Spleen (tissue), 11 donors: ENCODE measurements around the gene FAM43A. TPM values are rescaled to one million over a fixed set of nuclear protein-coding genes. Genes with fewer than 3 reads are reported as not detected.

Experiments used
- DNase-seq: peaks from one replicate; pipeline ENCODE4 v3.0.0-alpha.2; 2020
- H3K27ac ChIP-seq, 8 donors: fragments of 200-600 bp; sonication (generic) in 7 of 8; 1 replicate in 4 of 8; 2 replicates in 4 of 8; pipeline versions ENCODE4 v1.5.0 to v1.8.0; 2016 to 2021; ENCODE audit warnings: inconsistent platforms in 4 of 8, mild to moderate bottlenecking in 4 of 8, moderate library complexity in 1 of 8
- H3K27me3 ChIP-seq, 7 donors: fragments of 200-600 bp; sonication (generic) in 6 of 7; replicated peaks in 1 of 7; 1 replicate in 4 of 7; 2 replicates in 3 of 7; pipeline versions ENCODE4 v1.5.0 to v1.8.0; 2016 to 2021; ENCODE audit warnings: inconsistent platforms in 3 of 7, mild to moderate bottlenecking in 1 of 7
- H3K36me3 ChIP-seq, 6 donors: fragments of 200-600 bp; sonication (generic) in 5 of 6; 1 replicate in 4 of 6; 2 replicates in 2 of 6; pipeline versions ENCODE4 v1.5.0 to v1.8.0; 2016 to 2021; ENCODE audit warnings: inconsistent platforms in 2 of 6
- H3K4me1 ChIP-seq, 6 donors: fragments of 200-600 bp; sonication (generic) in 5 of 6; 1 replicate in 3 of 6; 2 replicates in 3 of 6; pipeline versions ENCODE4 v1.5.0 to v1.8.0; 2016 to 2021; ENCODE audit warnings: inconsistent platforms in 3 of 6
- H3K4me3 ChIP-seq, 8 donors: fragments of 200-600 bp; sonication (generic) in 7 of 8; 1 replicate in 4 of 8; 2 replicates in 4 of 8; pipeline versions ENCODE4 v1.5.0 to v1.8.0; 2016 to 2021; ENCODE audit warnings: inconsistent platforms in 4 of 8, mild to moderate bottlenecking in 4 of 8, moderate library complexity in 2 of 8
- H3K9me3 ChIP-seq, 8 donors: fragments of 200-600 bp; sonication (generic) in 7 of 8; 1 replicate in 4 of 8; 2 replicates in 4 of 8; pipeline versions ENCODE4 v1.5.0 to v1.8.0; 2016 to 2021; ENCODE audit warnings: inconsistent platforms in 4 of 8
- POLR2A ChIP-seq, 3 donors: fragments of 450-650 bp; IDR thresholded peaks; one replicate each; pipeline ENCODE4 v1.5.1; 2017; ENCODE audit warnings: antibody characterized with exemption in 3 of 3, mild to moderate bottlenecking in 1 of 3
- POLR2AphosphoS5 ChIP-seq, 3 donors: sonication (generic); formaldehyde crosslinking; IDR thresholded peaks; one replicate each; pipeline ENCODE4 v1.5.1; 2017; ENCODE audit warnings: antibody characterized with exemption in 3 of 3
- WGBS, 5 donors: extraction: QIAGEN DNeasy Blood & Tissue Kit in 3 of 5; methylation state at CpG; one replicate each; pipeline versions ENCODE4 v1.1.5 to v1.1.7; 2013 to 2018; 5-methylcytosine and 5-hydroxymethylcytosine counted together
- intact Hi-C: fragments of 100-400 bp; cut with DNase I; formaldehyde crosslinking; loops from one replicate; pipeline ENCODE4 v1.15.0; 2023; ENCODE audit warnings: low total_unique reads
- polyA plus RNA-seq, 3 donors: library from polyadenylated mRNA; stranded (reverse); fragments of 200-250 nt; gene quantifications; one replicate each; pipeline ENCODE4 v1.2.1, GENCODE V29; 2013
- total RNA-seq, 7 donors: library from RNA; depleted of rRNA in 3 of 7; stranded (reverse); fragments of >200 nt in 3 of 7; fragmentation: NEBNext Ultra II Directional in 4 of 7; extraction: Animal tissue kit (Norgen Biotek cat#: 25700) in 4 of 7; gene quantifications; one replicate each; pipeline versions ENCODE4 v1.1.0 to v1.2.1, GENCODE V29; 2016 to 2021
- TF ChIP-seq, protein P1 (sequence below), 11 experiments: fragments of 200-600 bp in 7 of 11; fragments of 450-650 bp in 4 of 11; sonication (generic) in 4 of 11; IDR thresholded peaks in 8 of 11; conservative IDR thresholded peaks in 3 of 11; 1 replicate in 7 of 11; 2 replicates in 4 of 11; pipeline versions ENCODE4 v1.4.0 to v1.8.0; 2016 to 2021; ENCODE audit warnings: antibody characterized with exemption in 11 of 11, inconsistent platforms in 4 of 11, mild to moderate bottlenecking in 1 of 11
- donor health status: healthy with polysubstance abuse.
- donor health status: DM: no; HTN: no; CAD: no; lungs with moderate emphysema.
- donor health status: DM: no; HTN: no; CAD: no.
- donor health status: Bipolar disorder and iron deficiency.
- donor health status: healthy.
- donor health status: DM: no; HTN: no; CAD: no.
- donor health status: DM: yes; HTN: yes; CAD: no.

FAM43A gene
- total and polyA plus RNA-seq, 10 donors = 16.9 to 102 (median 66.6) TPM

DNA sequence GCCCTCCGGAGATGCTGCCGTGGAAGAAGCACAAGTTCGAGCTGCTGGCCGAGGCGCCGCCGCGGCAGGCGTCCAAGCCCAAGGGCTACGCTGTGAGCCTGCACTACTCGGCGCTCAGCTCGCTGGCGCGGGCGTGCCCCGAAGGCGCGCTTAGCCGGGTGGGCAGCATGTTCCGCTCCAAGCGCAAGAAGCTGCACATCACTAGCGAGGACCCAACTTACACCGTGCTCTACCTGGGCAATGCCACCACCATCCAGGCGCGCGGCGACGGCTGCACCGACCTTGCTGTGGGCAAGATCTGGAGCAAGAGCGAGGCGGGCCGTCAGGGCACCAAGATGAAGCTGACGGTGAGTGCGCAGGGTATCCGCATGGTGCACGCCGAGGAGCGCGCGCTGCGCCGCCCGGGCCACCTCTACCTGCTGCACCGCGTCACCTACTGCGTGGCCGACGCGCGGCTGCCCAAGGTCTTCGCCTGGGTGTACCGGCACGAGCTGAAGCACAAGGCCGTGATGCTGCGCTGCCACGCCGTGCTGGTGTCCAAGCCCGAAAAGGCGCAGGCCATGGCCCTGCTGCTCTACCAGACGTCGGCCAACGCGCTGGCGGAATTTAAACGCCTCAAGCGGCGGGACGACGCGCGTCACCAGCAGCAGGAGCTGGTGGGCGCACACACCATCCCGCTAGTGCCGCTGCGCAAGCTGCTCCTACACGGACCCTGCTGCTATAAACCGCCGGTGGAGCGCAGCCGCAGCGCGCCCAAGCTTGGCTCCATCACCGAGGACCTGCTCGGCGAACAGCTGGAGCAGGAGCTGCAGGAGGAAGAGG, 1.3 kb downstream of the FAM43A start:
- Histone ChIP-seq H3K36me3 (peaks cover 0 to 14% (median 0%) of the 10 kb centered on the region in 6 donors), H3K27me3 (peaks cover 0 to 11% (median 0%) of the 10 kb centered on the region in 7 donors), H3K4me1 (peaks cover 40 to 96% (median 76%) of the 10 kb centered on the region in 6 donors), H3K9me3 (no peaks in the 10 kb centered on the region), H3K27ac (peak overlapping the region; percentile 86 to 98 (median 92)), H3K4me3 (peak overlapping the region; percentile 68 to 96 (median 89))
- 3 to 11% (median 7%) methylated on average over 53 to 86 of the region's 86 CpGs for WGBS, 5 donors
- intact Hi-C loops = loop anchor here (10.0 kb wide), 1 partner anchor 268 kb away; no protein-coding TSS in a partner anchor
- TF ChIP-seq POLR2AphosphoS5 (IDR thresholded peaks at IDR 0.05) (peak; percentile 6 to 63 (median 21)), POLR2A (IDR thresholded peaks at IDR 0.05) (no peak)
- TF ChIP-seq, protein P1, sequence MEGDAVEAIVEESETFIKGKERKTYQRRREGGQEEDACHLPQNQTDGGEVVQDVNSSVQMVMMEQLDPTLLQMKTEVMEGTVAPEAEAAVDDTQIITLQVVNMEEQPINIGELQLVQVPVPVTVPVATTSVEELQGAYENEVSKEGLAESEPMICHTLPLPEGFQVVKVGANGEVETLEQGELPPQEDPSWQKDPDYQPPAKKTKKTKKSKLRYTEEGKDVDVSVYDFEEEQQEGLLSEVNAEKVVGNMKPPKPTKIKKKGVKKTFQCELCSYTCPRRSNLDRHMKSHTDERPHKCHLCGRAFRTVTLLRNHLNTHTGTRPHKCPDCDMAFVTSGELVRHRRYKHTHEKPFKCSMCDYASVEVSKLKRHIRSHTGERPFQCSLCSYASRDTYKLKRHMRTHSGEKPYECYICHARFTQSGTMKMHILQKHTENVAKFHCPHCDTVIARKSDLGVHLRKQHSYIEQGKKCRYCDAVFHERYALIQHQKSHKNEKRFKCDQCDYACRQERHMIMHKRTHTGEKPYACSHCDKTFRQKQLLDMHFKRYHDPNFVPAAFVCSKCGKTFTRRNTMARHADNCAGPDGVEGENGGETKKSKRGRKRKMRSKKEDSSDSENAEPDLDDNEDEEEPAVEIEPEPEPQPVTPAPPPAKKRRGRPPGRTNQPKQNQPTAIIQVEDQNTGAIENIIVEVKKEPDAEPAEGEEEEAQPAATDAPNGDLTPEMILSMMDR (IDR thresholded peaks at IDR 0.05 in 8 of 11, conservative IDR thresholded peaks at IDR 0.05 in 3 of 11) = no peak
- DNase-seq = peak; percentile 89

DNA sequence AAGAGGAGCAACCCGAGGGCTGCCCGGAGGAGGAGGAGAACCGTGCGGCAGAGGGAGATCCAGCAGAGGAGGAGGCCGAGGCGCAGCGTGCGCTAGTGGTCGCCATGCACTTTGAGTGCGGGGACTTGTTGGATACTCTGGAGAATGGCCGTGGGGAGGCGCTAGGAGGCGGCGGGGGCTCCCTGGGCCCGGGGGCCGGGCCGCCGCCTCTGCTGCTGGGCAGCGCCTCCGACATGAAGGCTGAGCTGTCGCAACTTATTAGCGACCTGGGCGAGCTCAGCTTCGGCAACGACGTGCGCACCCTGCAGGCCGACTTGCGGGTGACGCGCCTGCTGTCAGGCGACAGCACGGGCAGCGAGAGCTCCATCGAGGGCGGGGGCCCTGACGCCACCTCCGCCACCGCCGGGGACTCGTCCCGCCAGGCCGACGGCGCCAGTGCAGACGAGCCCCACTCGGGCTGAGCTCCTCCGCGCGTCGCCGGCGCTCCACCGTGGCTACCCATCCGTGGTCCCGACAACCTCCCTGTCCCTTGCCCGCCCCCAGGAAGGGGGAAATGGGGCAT, 2.0 kb downstream of the FAM43A start:
- WGBS, 5 donors = 0 to 2% (median 1%) methylated on average over 38 to 57 of the region's 57 CpGs
- Histone ChIP-seq H3K9me3 (no peaks in the 10 kb centered on the region), H3K36me3 (peaks cover 0 to 14% (median 0%) of the 10 kb centered on the region in 6 donors), H3K4me1 (peaks cover 36 to 96% (median 77%) of the 10 kb centered on the region in 6 donors), H3K27ac (peak overlapping the region; percentile 86 to 98 (median 92)), H3K27me3 (peaks cover 0 to 11% (median 0%) of the 10 kb centered on the region in 7 donors), H3K4me3 (peak overlapping the region; percentile 68 to 96 (median 89))
- intact Hi-C loops = loop anchor here (10.0 kb wide), 1 partner anchor 267 kb away; no protein-coding TSS in a partner anchor
- DNase-seq = peak; percentile 95
- TF ChIP-seq POLR2A (IDR thresholded peaks at IDR 0.05) (peak in 1 of 3 donors; percentile 3), POLR2AphosphoS5 (IDR thresholded peaks at IDR 0.05) (peak; percentile 77 to 88 (median 86))
- TF ChIP-seq, protein P1 (IDR thresholded peaks at IDR 0.05 in 8 of 11, conservative IDR thresholded peaks at IDR 0.05 in 3 of 11) = peak in 9 of 11 experiments; percentile 20 to 70 (median 46)

DNA sequence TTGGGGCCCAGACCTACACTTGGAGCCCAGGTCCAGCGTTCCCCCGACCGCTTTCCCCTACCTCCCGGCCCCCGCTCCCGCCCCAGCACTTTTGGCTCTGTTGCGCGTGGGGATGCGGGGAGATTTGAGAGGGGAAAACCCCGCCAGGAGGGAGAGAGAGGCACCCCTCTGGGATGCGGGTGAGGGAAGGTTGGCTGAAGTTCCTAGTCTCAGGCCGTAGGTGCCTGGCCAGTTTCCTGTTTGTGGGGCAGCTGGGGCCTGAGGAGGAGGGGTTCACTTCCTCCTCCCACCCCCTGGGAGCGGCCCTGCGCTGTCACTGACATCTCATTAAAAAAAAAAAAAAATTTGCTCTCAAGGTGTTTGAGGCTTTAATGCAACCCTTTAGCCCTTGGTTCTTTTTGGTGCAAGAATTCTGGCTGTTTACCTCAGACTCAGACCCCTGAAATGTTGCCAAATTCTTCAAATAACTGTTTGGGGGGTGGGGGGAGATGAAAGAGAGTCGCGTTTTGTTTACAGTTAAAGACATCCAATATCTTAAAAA, 2.6 kb downstream of the FAM43A start:
- Histone ChIP-seq H3K4me1 (peaks cover 33 to 96% (median 75%) of the 10 kb centered on the region in 6 donors), H3K9me3 (no peaks in the 10 kb centered on the region), H3K27me3 (peaks cover 0 to 11% (median 0%) of the 10 kb centered on the region in 7 donors), H3K27ac (peak overlapping the region; percentile 86 to 98 (median 92)), H3K36me3 (peaks cover 0 to 14% (median 0%) of the 10 kb centered on the region in 6 donors), H3K4me3 (peak overlapping the region; percentile 68 to 96 (median 89))
- DNase-seq = peak; percentile 90
- TF ChIP-seq POLR2AphosphoS5 (IDR thresholded peaks at IDR 0.05) = peak; percentile 2 to 56 (median 44)
- TF ChIP-seq, protein P1 (IDR thresholded peaks at IDR 0.05 in 8 of 11, conservative IDR thresholded peaks at IDR 0.05 in 3 of 11) = no peak
- WGBS, 5 donors = 3 to 10% (median 4%) methylated on average over 10 to 16 of the region's 16 CpGs
- intact Hi-C loops = loop anchor here (10.0 kb wide), 1 partner anchor 267 kb away; no protein-coding TSS in a partner anchor
